Caki2 (cell line): ENCODE results near the gene TTF2. TPM values are rescaled to one million over a fixed set of nuclear protein-coding genes. Genes with fewer than 3 reads are reported as not detected.
A peak's percentile ranks its signal among the peaks of the same experiment; 100 is the strongest.

Experiments used
- DNase-seq: peaks from one replicate; pipeline ENCODE4 v3.0.0-alpha.2; 2015; ENCODE audit warnings: low read depth
- in situ Hi-C: cut with HindIII; loops from 2 replicates; pipeline ENCODE4 v1.10.0; 2016; ENCODE audit warnings: low sequenced_read_pairs, low pct_unique_long_range_greater_than_20kb, mixed read lengths
- total RNA-seq: library from RNA; depleted of rRNA; stranded (reverse); fragments of >200 nt; shearing (Covaris generic); gene quantifications from 2 replicates; pipeline ENCODE4 v1.2.3, GENCODE V29; 2014; ENCODE audit warnings: low replicate concordance; rRNA removed

TTF2 gene
- 4.2 and 12.7 TPM in 2 replicates for total RNA-seq

DNA sequence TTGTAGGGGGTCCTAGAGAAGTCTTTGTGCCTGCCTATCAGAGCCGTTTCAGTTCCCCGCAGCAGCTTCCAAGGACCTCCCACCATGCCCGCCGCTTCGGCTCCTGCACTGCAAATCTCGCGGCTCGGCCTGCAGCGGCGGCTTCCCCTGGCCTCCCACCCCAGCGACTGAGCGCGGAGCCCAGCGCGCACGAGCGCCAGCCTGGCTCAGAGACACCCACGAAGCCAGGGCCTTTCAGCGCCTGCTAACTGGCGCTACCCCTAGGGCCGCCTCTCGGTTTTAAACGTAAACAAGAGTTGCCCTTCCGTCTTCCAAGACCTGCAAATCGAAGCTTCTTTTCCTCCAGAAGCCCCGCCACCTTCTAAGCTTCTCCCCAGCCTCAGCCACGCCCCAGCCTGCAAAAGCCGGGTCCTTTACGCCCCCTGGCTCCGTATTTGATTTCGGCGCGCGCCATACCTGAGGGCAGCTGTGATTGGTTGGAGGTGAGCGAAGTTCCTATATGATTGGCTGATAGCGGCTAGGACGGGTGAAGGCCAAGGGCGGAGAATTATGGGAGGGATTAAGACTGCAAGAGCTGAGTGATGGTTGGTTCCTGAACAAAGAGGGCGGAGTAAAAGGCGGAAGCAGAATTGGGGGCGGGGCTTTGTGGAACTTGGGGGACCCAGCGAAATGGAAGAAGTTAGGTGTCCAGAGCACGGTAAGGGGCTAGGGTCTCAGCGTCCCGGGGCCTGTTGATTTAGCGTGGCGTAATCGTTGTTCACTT is at the start of gene TTF2:
Gene TTF2 (plus strand): TSS at position 649 of the 763 bp plus-strand sequence. CDS start 21 bp downstream, at position 670.
- peak; percentile 99 for DNase-seq
- in situ Hi-C loops, result no loop called here

DNA sequence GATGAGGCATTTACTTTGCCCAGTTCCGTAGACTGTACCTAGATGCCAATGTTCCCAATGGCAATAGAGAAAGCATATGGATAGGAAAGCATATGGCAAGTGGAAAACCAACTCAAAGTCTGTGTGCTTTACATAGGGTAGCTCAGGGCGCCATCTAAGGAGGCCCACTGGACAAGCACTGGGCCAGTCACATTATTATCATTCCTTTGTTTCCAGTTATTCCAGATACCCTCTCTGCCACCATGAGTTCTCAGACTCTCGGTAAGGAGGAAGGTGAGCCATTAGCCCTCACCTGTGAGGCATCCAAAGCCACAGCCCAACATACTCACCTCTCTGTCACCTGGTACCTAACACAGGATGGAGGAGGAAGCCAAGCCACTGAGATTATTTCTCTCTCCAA is 48.8 kb upstream of the TTF2 start:
- in situ Hi-C loops, result no loop called here
- DNase-seq, result no peak

DNA sequence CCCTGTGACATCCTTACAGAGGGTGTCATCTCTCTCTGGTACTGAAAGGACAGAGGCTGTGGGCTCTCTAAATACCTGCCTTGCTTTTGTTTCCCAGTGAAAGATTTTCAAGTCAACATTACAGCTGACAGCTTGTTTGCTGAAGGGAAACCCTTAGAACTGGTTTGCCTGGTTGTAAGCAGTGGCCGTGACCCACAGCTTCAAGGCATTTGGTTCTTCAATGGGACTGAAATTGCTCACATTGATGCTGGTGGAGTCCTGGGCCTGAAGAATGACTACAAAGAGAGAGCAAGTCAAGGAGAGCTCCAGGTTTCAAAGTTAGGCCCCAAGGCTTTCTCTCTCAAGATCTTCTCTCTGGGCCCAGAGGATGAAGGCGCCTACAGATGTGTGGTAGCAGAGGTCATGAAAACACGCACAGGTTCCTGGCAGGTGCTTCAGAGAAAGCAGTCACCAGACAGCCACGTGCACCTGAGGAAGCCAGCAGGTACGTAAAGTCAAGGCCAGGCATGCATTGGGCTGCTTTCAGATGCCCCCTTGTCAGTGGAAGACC is 46.7 kb upstream of the TTF2 start:
- DNase-seq, result no peak
- in situ Hi-C loops, result no loop called here

DNA sequence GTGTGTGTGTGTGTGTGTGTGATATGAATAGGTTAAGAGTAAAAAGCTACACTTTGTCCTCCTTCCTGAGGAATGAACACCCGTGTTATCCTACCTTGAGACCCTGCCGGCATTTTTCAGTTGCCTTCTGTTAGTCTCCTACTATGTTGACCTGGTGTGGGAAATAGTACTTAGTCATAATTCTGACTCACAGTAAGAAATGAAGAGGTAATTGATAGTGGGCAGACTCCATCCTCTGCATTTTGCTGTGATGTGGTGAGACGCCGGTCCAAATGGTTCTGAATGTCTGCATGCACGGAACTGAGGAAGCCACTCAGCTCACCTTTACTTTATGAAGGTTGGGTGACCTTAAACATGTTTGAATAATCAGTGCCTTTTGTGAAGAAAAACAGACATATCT is 45.9 kb upstream of the TTF2 start:
- no peak for DNase-seq
- in situ Hi-C loops, result no loop called here

DNA sequence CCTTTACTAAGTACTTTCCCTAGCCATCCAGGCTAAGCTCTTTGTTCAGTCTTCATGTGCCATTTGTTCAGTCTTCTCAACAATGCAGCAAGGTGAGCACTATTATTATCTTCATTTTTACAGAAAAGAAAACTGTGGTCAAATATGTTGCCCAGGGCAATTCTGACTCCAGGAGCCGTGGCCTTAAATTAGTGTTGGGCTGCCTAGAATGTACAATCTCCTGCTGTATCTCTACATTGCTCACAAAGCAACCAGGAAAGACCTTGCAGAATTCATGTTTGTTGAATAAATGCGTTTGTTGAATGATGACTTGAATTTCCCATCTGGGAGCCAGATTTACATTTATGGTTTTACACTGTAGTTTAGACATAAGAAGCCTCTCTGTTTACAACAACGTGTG is 44.4 kb upstream of the TTF2 start:
- in situ Hi-C loops, result no loop called here
- DNase-seq, result no peak

DNA sequence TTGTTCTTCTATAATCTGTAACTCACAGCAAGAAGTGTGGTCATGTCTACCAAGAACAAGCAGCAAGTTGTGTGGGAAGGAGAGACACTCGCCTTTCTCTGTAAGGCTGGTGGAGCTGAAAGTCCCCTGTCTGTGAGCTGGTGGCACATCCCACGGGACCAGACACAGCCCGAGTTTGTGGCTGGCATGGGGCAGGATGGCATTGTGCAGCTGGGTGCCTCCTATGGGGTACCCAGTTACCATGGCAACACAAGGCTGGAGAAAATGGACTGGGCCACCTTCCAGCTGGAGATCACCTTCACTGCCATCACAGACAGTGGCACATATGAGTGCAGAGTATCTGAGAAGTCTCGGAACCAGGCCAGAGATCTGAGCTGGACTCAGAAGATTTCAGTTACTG is 43.1 kb upstream of the TTF2 start:
- DNase-seq, result no peak
- in situ Hi-C loops, result no loop called here

DNA sequence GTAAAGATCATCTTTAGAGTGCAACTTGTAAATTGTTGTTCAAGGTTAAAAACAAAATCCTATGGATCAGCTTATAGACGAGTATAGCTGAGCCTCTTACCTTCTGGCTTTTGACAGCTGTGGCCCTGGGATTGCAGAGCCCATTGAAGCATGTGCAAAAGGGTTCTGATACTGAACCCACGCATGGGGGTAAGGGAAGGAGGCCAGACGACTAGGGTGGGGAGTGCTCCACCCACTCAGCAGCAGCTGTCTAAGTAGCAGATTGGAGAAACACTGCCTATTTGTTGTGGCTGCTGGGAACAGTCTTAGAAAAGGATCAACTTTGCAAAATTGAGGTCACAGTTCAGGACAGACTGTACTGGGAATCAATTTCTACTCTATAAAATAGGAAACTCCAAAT is 42.5 kb upstream of the TTF2 start:
- DNase-seq, result no peak

DNA sequence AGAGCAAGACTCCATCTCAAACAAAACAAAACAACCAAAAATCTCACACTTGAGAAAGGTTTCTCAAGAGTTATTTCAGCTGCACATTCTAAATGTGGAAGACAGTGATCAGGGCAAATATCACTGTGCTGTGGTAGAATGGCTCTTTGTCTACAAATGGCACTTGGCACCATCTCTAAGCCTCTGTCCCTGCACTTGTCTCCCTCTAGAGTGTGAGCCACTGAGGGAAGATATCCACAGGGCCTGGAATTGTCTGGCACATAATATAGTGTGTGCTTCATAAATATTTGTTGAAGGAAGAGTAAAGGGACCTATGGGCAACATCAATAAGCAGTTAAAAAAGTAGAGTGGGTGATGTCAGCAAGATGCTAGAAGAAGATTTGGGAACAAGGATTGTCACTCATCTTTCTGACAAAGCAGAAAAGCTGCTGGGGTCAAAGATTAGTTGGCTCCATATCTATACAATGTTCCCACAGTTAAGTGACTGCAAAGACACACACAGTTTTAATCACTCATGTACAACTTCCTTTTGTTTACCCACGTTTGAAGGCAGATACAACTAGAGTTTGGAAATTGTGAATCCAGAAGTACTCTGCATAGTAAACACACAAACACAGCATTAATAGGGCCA is 39.5 kb upstream of the TTF2 start:
- no peak for DNase-seq
- in situ Hi-C loops, result no loop called here

More for the DNA sequence above, 42.5 kb upstream of the TTF2 start:
- in situ Hi-C loops, result no loop called here

DNA sequence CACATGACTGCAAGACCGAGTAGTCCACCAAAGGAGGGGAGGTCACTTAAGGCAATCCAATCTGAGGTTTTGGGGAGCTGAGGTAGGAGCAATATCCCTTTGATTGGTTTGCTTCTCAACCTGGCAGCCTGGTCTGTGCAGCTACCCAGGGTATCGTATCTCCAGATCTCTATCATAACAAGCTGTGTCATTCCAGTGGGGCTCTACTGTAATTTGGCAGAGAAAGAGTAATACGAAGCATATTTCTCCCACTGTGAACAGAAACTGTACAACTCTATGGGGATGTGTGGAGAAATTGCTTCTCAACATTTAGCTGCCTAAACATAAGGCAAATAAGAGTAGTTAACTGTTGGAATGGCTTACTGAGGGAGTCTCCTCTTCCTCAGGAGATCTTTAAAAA is 38.0 kb upstream of the TTF2 start:
- in situ Hi-C loops, result no loop called here
- no peak for DNase-seq

DNA sequence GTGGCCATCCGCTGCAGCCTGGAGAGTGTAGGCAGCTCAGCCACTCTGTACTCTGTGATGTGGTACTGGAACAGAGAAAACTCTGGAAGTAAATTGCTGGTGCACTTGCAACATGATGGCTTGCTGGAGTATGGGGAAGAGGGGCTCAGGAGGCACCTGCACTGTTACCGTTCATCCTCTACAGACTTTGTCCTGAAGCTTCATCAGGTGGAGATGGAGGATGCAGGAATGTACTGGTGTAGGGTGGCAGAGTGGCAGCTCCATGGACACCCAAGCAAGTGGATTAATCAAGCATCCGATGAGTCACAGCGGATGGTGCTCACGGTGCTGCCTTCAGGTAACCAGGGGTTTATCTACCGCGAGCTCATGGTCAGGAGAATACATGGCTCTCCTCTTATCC is 34.6 kb upstream of the TTF2 start:
- in situ Hi-C loops, result no loop called here

DNA sequence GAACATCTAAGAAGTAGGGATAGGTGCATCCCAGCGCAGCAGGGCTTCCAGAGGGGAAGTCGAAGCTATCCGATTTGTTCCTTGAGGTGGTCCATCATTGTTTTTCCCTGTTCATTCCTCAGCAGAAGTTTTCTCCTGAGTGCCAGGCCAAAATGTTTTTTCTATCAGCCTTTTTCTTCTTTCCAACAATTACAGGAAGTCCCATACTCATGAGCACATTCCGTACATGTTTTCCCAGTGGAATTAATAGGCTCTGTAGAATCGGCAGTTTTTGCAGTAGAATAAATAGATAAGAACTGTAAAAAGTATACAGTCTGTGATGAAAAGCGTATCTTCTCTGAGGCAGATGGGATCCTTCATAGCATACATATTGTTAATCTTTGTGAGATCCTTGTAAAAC is 33.8 kb upstream of the TTF2 start:
- in situ Hi-C loops, result no loop called here
- DNase-seq, result no peak

More for the DNA sequence above, 34.6 kb upstream of the TTF2 start:
- DNase-seq, result no peak

DNA sequence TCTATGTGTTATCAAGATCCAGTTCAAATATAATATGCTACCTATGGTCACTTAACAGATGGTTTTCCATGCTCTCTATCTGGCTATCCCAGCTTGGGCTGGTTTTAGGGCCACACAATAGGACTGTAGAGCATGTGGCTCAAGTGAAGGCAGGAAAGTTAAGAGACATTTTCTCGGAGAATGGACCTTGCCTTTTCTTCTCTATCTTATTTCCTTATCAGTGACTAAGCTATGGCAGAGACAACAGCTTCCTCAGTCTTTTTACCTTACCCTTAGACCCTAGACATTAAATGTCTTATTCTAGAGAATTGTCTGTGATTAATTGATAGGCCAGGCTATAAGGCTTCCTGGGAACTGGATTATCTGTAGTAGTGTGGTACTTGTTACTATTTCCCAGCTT is 30.4 kb upstream of the TTF2 start:
- in situ Hi-C loops, result no loop called here
- no peak for DNase-seq

DNA sequence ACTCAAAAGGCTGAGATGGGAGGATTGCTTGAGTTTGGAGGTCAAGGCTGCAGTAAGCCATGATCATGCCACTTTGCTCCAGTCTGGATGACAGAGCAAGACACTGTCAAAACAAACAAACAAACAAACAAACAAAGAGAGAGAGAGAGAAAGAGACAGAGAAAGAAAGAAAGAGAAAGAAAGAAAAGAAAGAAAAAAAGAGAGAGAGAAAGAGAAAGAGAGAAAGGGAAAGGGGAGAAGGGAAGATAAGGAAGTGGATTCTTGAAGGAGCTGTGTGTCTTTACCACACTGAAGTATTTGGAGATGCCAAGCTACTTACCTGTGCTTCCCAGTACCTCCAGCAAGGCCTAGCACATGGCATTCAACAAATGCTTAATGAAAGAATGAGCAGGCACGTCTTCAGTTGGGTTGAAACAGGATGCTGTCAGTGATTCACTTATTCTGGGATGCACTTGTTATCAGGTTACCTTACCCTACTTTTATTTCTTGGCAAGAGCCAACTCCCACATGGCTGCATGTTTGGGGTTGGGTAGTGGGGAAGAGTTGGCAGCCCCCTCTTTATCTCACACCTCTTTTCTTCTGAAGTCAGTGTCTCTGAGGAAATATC is 29.8 kb upstream of the TTF2 start:
- no peak for DNase-seq
- in situ Hi-C loops, result no loop called here

DNA sequence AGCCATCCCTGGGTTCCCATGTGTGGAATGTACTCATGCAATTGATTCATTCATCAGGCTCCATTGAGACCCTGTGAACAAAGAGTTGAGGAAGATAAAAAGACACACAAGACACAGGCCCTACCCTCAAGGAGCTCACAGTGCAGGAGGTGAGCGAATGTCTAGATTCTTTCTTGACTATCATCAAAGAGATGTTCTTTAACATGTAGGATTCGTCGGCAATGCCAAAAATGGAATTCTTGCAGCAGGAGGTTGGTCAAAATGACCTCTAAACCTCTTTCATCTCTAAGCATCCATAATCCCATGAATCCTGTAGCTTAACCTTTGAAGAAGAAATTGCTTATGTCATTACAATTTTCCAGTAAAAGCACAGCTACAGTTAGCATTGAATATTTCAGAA is 27.9 kb upstream of the TTF2 start:
- in situ Hi-C loops, result no loop called here
- no peak for DNase-seq

DNA sequence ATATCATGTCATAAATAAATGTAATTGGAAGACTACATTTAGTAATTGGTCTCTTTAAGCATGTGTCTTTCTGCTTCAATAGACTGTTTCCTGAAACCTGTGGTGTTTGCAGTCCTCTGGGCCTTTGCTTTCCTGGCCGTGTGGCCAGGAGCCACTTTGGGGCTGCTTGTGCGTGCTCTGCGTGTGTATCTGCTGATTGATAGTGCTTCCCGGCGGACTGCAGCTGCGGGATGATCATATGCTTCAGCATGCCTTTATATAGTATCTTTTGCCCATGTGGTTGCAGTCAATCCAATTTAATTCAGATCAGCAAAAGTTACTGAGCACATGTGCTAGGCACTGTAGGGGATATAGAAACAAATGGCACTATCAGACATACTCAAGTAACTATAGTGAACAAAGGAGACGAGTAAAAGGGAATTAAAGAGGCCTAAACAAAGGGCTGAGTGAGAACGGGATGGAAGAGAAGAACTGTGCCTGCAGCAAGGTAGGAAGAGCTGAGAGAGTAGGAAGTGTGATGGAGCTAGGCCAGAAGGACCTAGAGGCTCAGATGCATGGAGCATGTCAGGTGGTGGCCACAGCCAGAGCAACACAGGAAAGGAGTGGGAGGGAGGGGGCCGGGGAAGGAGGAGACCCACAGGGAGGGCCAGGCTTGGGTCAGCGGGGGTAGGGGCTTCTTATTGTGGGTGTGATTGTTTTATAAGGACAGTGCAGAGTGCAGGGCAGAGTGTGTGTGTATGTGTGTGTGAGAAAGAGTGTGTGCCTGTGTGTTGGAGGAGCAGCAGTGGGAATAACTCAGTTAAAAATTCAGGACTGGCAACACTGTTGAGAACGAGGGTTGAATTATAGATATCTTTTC is 27.2 kb upstream of the TTF2 start:
- DNase-seq, result no peak
- in situ Hi-C loops, result no loop called here

DNA sequence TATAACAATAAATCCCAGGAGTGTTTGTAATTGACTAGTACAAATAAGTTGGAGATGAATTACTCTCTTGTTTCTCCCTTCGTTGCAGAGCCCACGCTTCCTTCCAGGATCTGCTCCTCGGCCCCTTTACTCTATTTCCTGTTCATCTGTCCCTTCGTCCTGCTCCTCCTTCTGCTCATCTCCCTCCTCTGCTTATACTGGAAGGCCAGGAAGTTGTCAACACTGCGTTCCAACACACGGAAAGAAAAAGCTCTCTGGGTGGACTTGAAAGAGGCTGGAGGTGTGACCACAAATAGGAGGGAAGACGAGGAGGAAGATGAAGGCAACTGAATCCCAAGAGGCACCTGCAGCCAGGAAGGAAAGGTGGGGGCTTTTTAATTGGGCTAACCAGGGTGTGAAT is 26.4 kb upstream of the TTF2 start:
- in situ Hi-C loops, result no loop called here
- DNase-seq, result no peak

DNA sequence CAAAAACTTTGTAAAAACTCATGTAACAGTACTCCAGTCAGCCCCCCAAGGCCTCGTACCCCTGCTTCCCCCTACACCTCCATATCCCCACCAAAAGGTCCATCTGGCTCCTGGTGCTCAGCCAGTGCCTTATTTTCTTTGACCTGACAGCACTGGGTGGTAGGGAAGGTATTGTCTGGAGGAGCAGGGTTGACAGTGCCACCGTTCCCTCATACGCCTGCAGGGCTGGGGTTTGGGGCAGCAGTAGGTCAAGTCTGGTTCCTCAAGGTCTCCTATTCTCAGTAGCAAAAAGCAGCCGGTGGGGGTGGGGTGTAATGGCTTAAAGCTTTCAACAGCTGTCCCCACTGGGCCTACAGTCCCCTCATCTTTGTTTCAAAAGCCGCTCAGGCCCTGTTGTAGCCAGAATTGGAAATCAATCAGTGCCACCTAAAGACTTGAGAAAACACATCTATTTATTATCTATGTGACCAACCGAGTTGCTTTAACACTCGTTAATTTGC is 25.3 kb upstream of the TTF2 start:
- in situ Hi-C loops, result no loop called here
- no peak for DNase-seq

DNA sequence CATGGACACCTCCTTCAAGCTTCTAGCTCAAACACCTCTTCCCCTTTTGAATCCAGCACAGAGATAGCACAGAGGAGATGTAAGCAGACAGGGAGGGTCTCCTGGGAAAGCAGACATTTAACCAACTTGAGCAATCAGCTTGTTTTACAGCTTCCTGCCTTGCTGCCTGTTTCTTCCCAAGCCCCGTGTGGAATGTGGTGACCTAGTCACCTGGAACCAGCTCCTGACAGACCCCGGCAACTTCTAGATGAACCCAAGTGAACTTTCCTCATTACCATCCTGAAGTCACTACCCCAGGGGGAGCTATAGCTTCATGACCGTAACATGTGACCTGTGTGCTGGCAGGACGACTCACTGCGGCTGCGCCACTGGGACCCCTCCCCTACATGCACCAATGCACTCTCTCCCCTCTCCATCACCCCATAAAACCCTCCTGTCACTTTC is 24.1 kb upstream of the TTF2 start:
- DNase-seq, result peak; percentile 21
- in situ Hi-C loops, result no loop called here
